H9 (cell line): ENCODE data around the gene CACNA2D4. TPM values are rescaled to one million over a fixed set of nuclear protein-coding genes. Genes with fewer than 3 reads are reported as not detected.

ENCODE experiments used
- DNase-seq: peaks from one replicate; pipeline ENCODE4 v3.0.0-alpha.2; 2017
- H2AFZ ChIP-seq: one replicate; pipeline ENCODE4 v1.6.1; 2013; ENCODE audit warnings: mild to moderate bottlenecking, low read length, control low read depth, moderate library complexity
- H2AK5ac ChIP-seq: 2 replicates; pipeline ENCODE4 v1.6.1; 2013; ENCODE audit warnings: low read length, control low read depth, mixed read lengths; ENCODE audit not compliant: insufficient read length
- H2BK120ac ChIP-seq: one replicate; pipeline ENCODE4 v1.6.1; 2013; ENCODE audit warnings: low read depth, mild to moderate bottlenecking, low read length, control low read depth, inconsistent platforms; ENCODE audit not compliant: poor library complexity, severe bottlenecking
- H2BK12ac ChIP-seq: 2 replicates; pipeline ENCODE4 v1.6.1; 2013; ENCODE audit warnings: low read length, control low read depth, mixed read lengths, low read depth; ENCODE audit not compliant: insufficient read length
- H2BK15ac ChIP-seq: 2 replicates; pipeline ENCODE4 v1.6.1; 2013; ENCODE audit warnings: low read depth, low read length, control low read depth
- H2BK20ac ChIP-seq: one replicate; pipeline ENCODE4 v1.6.1; 2013; ENCODE audit warnings: low read depth, mild to moderate bottlenecking, low read length, control low read depth, inconsistent platforms; ENCODE audit not compliant: poor library complexity, severe bottlenecking
- H2BK5ac ChIP-seq: 2 replicates; pipeline ENCODE4 v1.6.1; 2013; ENCODE audit warnings: low read length, control low read depth, mixed read lengths; ENCODE audit not compliant: insufficient read length
- H3K14ac ChIP-seq: 2 replicates; pipeline ENCODE4 v1.6.1; 2013; ENCODE audit warnings: low read length, control low read depth; ENCODE audit not compliant: insufficient read depth
- H3K18ac ChIP-seq: 2 replicates; pipeline ENCODE4 v1.6.1; 2013; ENCODE audit warnings: low read depth, mild to moderate bottlenecking, mixed read lengths, low read length, control low read depth; ENCODE audit not compliant: insufficient read length
- H3K23ac ChIP-seq: 2 replicates; pipeline ENCODE4 v1.6.1; 2013; ENCODE audit warnings: low read length, control low read depth, mixed read lengths, low read depth; ENCODE audit not compliant: insufficient read length
- H3K23me2 ChIP-seq: 2 replicates; pipeline ENCODE4 v1.6.1; 2013; ENCODE audit warnings: low read depth, mild to moderate bottlenecking, mixed read lengths, low read length, control low read depth; ENCODE audit not compliant: insufficient read length, poor library complexity, severe bottlenecking
- H3K27ac ChIP-seq: 2 replicates; pipeline ENCODE4 v1.5.1; 2013; ENCODE audit warnings: low read length, control low read depth, mixed read lengths, low read depth; ENCODE audit not compliant: insufficient read length
- H3K27me3 ChIP-seq: 2 replicates; pipeline ENCODE4 v1.6.1; 2013; ENCODE audit warnings: low read length, control low read depth, inconsistent platforms; ENCODE audit not compliant: insufficient read depth
- H3K4ac ChIP-seq: 2 replicates; pipeline ENCODE4 v1.6.1; 2013; ENCODE audit warnings: low read depth, mild to moderate bottlenecking, control low read depth, inconsistent platforms, low read length, moderate library complexity
- H3K4me1 ChIP-seq: 2 replicates; pipeline ENCODE4 v1.6.1; 2013; ENCODE audit warnings: low read length, control low read depth, inconsistent platforms; ENCODE audit not compliant: insufficient read depth
- H3K4me2 ChIP-seq: 2 replicates; pipeline ENCODE4 v1.6.1; 2013; ENCODE audit warnings: low read length, control low read depth, mixed read lengths; ENCODE audit not compliant: insufficient read length, insufficient read depth
- H3K56ac ChIP-seq: 2 replicates; pipeline ENCODE4 v1.6.1; 2013; ENCODE audit warnings: low read depth, mild to moderate bottlenecking, mixed read lengths, low read length, control low read depth; ENCODE audit not compliant: insufficient read length
- H3K79me1 ChIP-seq: 2 replicates; pipeline ENCODE4 v1.6.1; 2013; ENCODE audit warnings: low read depth, mild to moderate bottlenecking, moderate library complexity, low read length, control low read depth, inconsistent platforms; ENCODE audit not compliant: insufficient read depth, poor library complexity, severe bottlenecking
- H3K79me2 ChIP-seq: 2 replicates; pipeline ENCODE4 v1.6.1; 2013; ENCODE audit warnings: low read length, control low read depth, inconsistent platforms; ENCODE audit not compliant: insufficient read depth
- H3K9ac ChIP-seq: 2 replicates; pipeline ENCODE4 v1.6.1; 2013; ENCODE audit warnings: low read length, control low read depth, mixed read lengths; ENCODE audit not compliant: insufficient read length; ENCODE audit errors: extremely low read depth
- H3K9me3 ChIP-seq: one replicate; pipeline ENCODE4 v1.6.1; 2013; ENCODE audit warnings: low read depth, low read length, inconsistent platforms; ENCODE audit not compliant: control insufficient read depth
- H3T11ph ChIP-seq: one replicate; pipeline ENCODE4 v1.6.1; 2013; ENCODE audit warnings: mild to moderate bottlenecking, low read length, control low read depth, inconsistent platforms
- H4K20me1 ChIP-seq: one replicate; pipeline ENCODE4 v1.6.1; 2013; ENCODE audit not compliant: control insufficient read depth, insufficient read length, insufficient read depth
- H4K5ac ChIP-seq: 2 replicates; pipeline ENCODE4 v1.6.1; 2013; ENCODE audit warnings: low read depth, mild to moderate bottlenecking, mixed read lengths, low read length, control low read depth; ENCODE audit not compliant: insufficient read length
- H4K8ac ChIP-seq: replicated peaks from 2 replicates; pipeline ENCODE4 v1.6.1; 2013; ENCODE audit warnings: low read length, control low read depth, mixed read lengths, low read depth; ENCODE audit not compliant: insufficient read length
- H4K91ac ChIP-seq: 2 replicates; pipeline ENCODE4 v1.6.1; 2013; ENCODE audit warnings: low read depth, mild to moderate bottlenecking, moderate library complexity, mixed read lengths, low read length, control low read depth; ENCODE audit not compliant: insufficient read length
- H3K27ac Mint-ChIP-seq, 3 experiments: 2 replicates in 2 of 3; 3 replicates in 1 of 3; pipeline ENCODE4 v1.8.0; 2020 to 2021; ENCODE audit warnings: mixed read lengths in 3 of 3, mild to moderate bottlenecking in 1 of 3, moderate library complexity in 1 of 3
- H3K27me3 Mint-ChIP-seq: 2 replicates; pipeline ENCODE4 v1.8.0; 2021; ENCODE audit warnings: low read depth, mild to moderate bottlenecking, moderate library complexity, mixed read lengths
- H3K36me3 Mint-ChIP-seq, 3 experiments: 2 replicates in 2 of 3; 3 replicates in 1 of 3; pipeline ENCODE4 v1.8.0; 2020 to 2021; ENCODE audit warnings: low read depth in 3 of 3, mixed read lengths in 3 of 3; ENCODE audit not compliant: insufficient read depth in 1 of 3
- H3K4me1 Mint-ChIP-seq, 2 experiments: 2 replicates each; pipeline ENCODE4 v1.8.0; 2020; ENCODE audit warnings: mixed read lengths in 2 of 2
- H3K4me3 Mint-ChIP-seq, 2 experiments: 2 replicates in 1 of 2; 3 replicates in 1 of 2; pipeline ENCODE4 v1.8.0; 2020 to 2021; ENCODE audit warnings: mild to moderate bottlenecking in 2 of 2, mixed read lengths in 2 of 2, moderate library complexity in 1 of 2
- H3K9me3 Mint-ChIP-seq, 2 experiments: 2 replicates in 1 of 2; 3 replicates in 1 of 2; pipeline ENCODE4 v1.8.0; 2020; ENCODE audit warnings: mild to moderate bottlenecking in 2 of 2, mixed read lengths in 2 of 2, moderate library complexity in 1 of 2
- CTCF ChIP-seq: fragments of 200-600 bp; sonication (generic); conservative IDR thresholded peaks from 3 replicates; pipeline ENCODE4 v1.8.0; 2021; ENCODE audit warnings: antibody characterized with exemption, mild to moderate bottlenecking
- WGBS: extraction: QIAGEN DNeasy Blood & Tissue Kit; methylation state at CpG from one replicate; pipeline ENCODE4 v1.1.7; 2013; ENCODE audit warnings: missing lambda C conversion rate, low lambda C conversion rate, mixed read lengths; ENCODE audit not compliant: insufficient read length; ENCODE audit errors: extremely low coverage; 5-methylcytosine and 5-hydroxymethylcytosine counted together
- total RNA-seq: library from RNA; stranded (reverse); gene quantifications from 2 replicates; pipeline ENCODE4 v1.2.1, GENCODE V29; 2021

CACNA2D4 gene
- total RNA-seq, 1 experiment from 2014 or later, result 0.79 TPM

- Histone ChIP-seq H2AFZ (no peak overlapping the region), H3K14ac (no peak overlapping the region; the same call in 1 of the 2 replicates), H4K8ac (no peak overlapping the region), H2BK12ac (no peak overlapping the region), H4K20me1 (no peaks in the 10 kb centered on the region), H2BK5ac (no peak overlapping the region), H3T11ph (no peak overlapping the region), H3K9ac (no peak overlapping the region), H3K9me3 (no peaks in the 10 kb centered on the region), H2BK20ac (no peak overlapping the region), H2AK5ac (no peak overlapping the region), H3K27me3 (no peaks in the 10 kb centered on the region), H2BK15ac (no peak overlapping the region), H3K23ac (no peak overlapping the region), H3K79me1 (no peaks in the 10 kb centered on the region), H3K27ac (no peak overlapping the region), H3K4me1 (no peaks in the 10 kb centered on the region), H3K79me2 (no peaks in the 10 kb centered on the region), H4K5ac (no peak overlapping the region), H3K4me2 (no peak overlapping the region), H3K18ac (no peak overlapping the region), H4K91ac (no peak overlapping the region), H2BK120ac (no peak overlapping the region), H3K56ac (no peak overlapping the region), H3K23me2 (peaks cover 2% of the 10 kb centered on the region), H3K4ac (no peak overlapping the region)
- H3K9me3 Mint-ChIP-seq, result no peaks in the 10 kb centered on the region
- no CpG with 5 or more reads among the region's 19 CpGs for WGBS
- H3K4me1 Mint-ChIP-seq, result peaks cover 4% of the 10 kb centered on the region in 2 experiments
- no peaks in the 10 kb centered on the region; the same call in 1 of the 2 replicates for H3K27me3 Mint-ChIP-seq
- DNase-seq, result no peak
- H3K36me3 Mint-ChIP-seq, result peaks cover 0 to 5% (median 0%) of the 10 kb centered on the region in 3 experiments; a peak in 2 of 7 replicates
- TF ChIP-seq CTCF, result no peak
- no peak overlapping the region for H3K4me3 Mint-ChIP-seq
- no peak overlapping the region for H3K27ac Mint-ChIP-seq
Measured at GRCh38 chr12:1882850-1883470, 35.5 kb downstream of the CACNA2D4 start.
